ENCODE measurements around the gene MPDU1. TPM values are rescaled to one million over a fixed set of nuclear protein-coding genes. Genes with fewer than 3 reads are reported as not detected.

MPDU1 gene
- total and polyA plus RNA-seq, 2 of the 13 experiments (the other 11 are each of a cell fraction or from before 2014, with no cell fraction given) = 112 to 167 TPM

GRCh38 chr17:7629939-7630571 is 46.4 kb downstream of the MPDU1 start, which contains the start of gene SHBG (continued):
- TF ChIP-seq ZNF274 (CRISPR knock-in tag; IDR thresholded peaks at IDR 0.05) = peak; percentile 28; the same call in 1 of the 2 replicates
- no peak for TF ChIP-seq TBX2 (CRISPR knock-in tag; IDR thresholded peaks at IDR 0.05; ENCODE audit: borderline replicate concordance)
- peak; percentile 35; the same call in 1 of the 2 replicates for TF ChIP-seq FOXO1 (CRISPR knock-in tag; IDR thresholded peaks at IDR 0.05)
- peak; percentile 76; the same call in 1 of the 2 replicates for TF ChIP-seq MTA1 (CRISPR knock-in tag; IDR thresholded peaks at IDR 0.05; ENCODE audit: borderline replicate concordance)
- TF ChIP-seq CREM (IDR thresholded peaks at IDR 0.05) = peak; percentile 40; the same call in 1 of the 2 replicates
- no peak for TF ChIP-seq CREM (CRISPR knock-in tag; IDR thresholded peaks at IDR 0.05)
- peak; percentile 55; the same call in 1 of the 2 replicates for TF ChIP-seq ZFY (CRISPR knock-in tag; IDR thresholded peaks at IDR 0.05)
- TF ChIP-seq ZNF292 (CRISPR knock-in tag; IDR thresholded peaks at IDR 0.05; ENCODE audit: borderline replicate concordance, low read depth) = peak; percentile 47; the same call in 1 of the 2 replicates

DNA sequence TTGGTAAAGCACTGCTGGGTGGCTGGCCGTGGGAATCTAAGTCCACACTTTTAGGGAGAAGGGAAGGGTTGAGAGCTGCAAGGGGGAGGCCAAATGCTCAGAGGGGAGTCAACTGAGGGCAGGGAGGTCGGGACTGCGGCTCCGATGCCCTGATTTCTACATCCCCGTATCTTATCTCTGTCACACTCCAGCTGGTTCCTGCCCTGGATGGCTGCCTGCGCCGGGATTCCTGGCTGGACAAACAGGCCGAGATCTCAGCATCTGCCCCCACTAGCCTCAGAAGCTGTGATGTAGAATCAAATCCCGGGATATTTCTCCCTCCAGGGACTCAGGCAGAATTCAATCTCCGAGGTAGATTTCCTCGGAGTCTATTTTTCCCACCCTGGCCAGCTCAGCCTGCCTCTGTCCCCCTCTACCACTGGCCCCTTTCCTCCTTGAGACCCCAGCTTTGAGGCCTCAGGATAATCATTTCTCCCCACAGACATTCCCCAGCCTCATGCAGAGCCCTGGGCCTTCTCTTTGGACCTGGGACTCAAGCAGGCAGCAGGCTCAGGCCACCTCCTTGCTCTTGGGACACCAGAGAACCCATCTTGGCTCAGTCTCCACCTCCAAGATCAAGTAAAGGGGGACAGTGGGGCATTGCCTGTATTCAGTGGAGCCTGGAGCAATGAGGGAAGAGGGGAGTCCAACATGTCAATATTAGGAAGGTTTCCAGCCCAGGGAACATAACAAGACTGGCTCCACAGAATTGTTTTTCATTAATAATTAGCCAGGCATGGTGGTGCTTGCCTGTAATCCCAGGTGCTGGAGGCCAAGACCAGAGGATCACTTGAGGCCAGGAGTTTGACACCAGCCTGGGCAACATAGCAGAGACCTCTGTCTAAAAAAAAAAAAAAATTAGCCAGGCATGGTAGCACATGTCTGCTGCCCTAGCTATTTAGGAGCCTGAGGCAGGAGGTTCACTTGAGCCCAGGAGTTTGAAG is 48.0 kb downstream of the MPDU1 start:
- Histone ChIP-seq H3K4me2 (ENCODE audit: low read depth, low read length) (peak overlapping the region; percentile 86), H4K20me1 (ENCODE audit: insufficient read depth, low read length) (no peaks in the 10 kb centered on the region), H3K27me3 (ENCODE audit: control insufficient read depth in 1 of 2, insufficient read depth in 2 of 2, low read length in 2 of 2) (no peaks in the 10 kb centered on the region; a peak in 1 of 5 replicates), H3K4me1 (ENCODE audit: insufficient read depth, low read length) (peaks cover 56% of the 10 kb centered on the region), H3K9ac (ENCODE audit: insufficient read depth, low read depth, low read length) (peak overlapping the region; percentile 60; the same call in 1 of the 2 replicates), H3K27ac (ENCODE audit: extremely low read length, insufficient read depth, low read length) (peak overlapping the region; percentile 46), H3K36me3 (replicated peaks in 1 of 2; ENCODE audit: control insufficient read depth in 1 of 2, insufficient read depth in 2 of 2, low read length in 2 of 2) (no peaks in the 10 kb centered on the region), H3K4me3 (replicated peaks in 1 of 3; ENCODE audit: insufficient read depth in 1 of 3, low read depth in 2 of 3, low read length in 3 of 3) (peak overlapping the region; percentile 38 to 64 (median 39)), H3K9me3 (ENCODE audit: low read length) (no peaks in the 10 kb centered on the region), H3K79me2 (ENCODE audit: insufficient read depth, low read length) (peaks cover 8% of the 10 kb centered on the region), H2AFZ (ENCODE audit: low read length) (peak overlapping the region; percentile 81)
- FAIRE-seq (peak; percentile 40), ATAC-seq (peak; percentile 19), DNase-seq (ENCODE audit: low spot score) (peak; percentile 63)
- no TSS peak for BruUV-seq (replicated peaks)
- POLR2A ChIA-PET = interaction anchor here (0.8 to 4.4 kb wide), 7 partner anchors 16 to 58 kb away, joined by 3 to 56 read pairs (median 9); partner anchors contain the start of genes ATP1B2, CD68, FXR2 and MPDU1
- intact Hi-C loops (cut with micrococcal nuclease; ENCODE audit: unreplicated experiment) (loop anchor here (5.0 kb wide), 2 partner anchors 41 to 56 kb away; partner anchors contain the start of genes TP53 and WRAP53), in situ Hi-C loops (cut with HindIII; ENCODE audit: extremely low pct_ligation_motif_present, low pct_unique_long_range_greater_than_20kb) (loop anchor here (5.0 kb wide), 2 partner anchors 56 to 86 kb away; partner anchors contain the start of genes DNAH2, TP53 and WRAP53)
- WGBS (ENCODE audit: low lambda C conversion rate) = 0% methylated on average over 11 of the region's 11 CpGs
- CTCF ChIA-PET (ENCODE audit: low intra/inter-chr PET ratio, low total read pairs) = interaction anchor here (1.6 kb wide), 1 partner anchor 42 kb away, joined by 5 read pairs; no protein-coding TSS in a partner anchor
- TF ChIP-seq ZNF160 (CRISPR knock-in tag; IDR thresholded peaks at IDR 0.05) (no peak), DR1 (CRISPR knock-in tag; IDR thresholded peaks at IDR 0.05) (no peak), SSRP1 (CRISPR knock-in tag; IDR thresholded peaks at IDR 0.05) (no peak), PRPF4 (IDR thresholded peaks at IDR 0.05; ENCODE audit: low read depth, low read length, poor library complexity, severe bottlenecking) (no peak), SUZ12 (IDR thresholded peaks at IDR 0.05; ENCODE audit: low read depth, low read length) (no peak), POLR2AphosphoS5 (IDR thresholded peaks at IDR 0.05; ENCODE audit: low read depth, low read length) (no peak), ZNF441 (CRISPR knock-in tag; IDR thresholded peaks at IDR 0.05; ENCODE audit: borderline replicate concordance) (no peak), KLF6 (CRISPR knock-in tag; IDR thresholded peaks at IDR 0.05) (no peak), EED (CRISPR knock-in tag; IDR thresholded peaks at IDR 0.05) (no peak), SRY (CRISPR knock-in tag; IDR thresholded peaks at IDR 0.05) (0 out of 2 replicates have a peak, but pooled peaks have one; percentile 45), MTA3 (CRISPR knock-in tag; IDR thresholded peaks at IDR 0.05) (no peak), ZNF766 (CRISPR knock-in tag; IDR thresholded peaks at IDR 0.05; ENCODE audit: borderline replicate concordance) (no peak)
- TF ChIP-seq, protein P1, sequence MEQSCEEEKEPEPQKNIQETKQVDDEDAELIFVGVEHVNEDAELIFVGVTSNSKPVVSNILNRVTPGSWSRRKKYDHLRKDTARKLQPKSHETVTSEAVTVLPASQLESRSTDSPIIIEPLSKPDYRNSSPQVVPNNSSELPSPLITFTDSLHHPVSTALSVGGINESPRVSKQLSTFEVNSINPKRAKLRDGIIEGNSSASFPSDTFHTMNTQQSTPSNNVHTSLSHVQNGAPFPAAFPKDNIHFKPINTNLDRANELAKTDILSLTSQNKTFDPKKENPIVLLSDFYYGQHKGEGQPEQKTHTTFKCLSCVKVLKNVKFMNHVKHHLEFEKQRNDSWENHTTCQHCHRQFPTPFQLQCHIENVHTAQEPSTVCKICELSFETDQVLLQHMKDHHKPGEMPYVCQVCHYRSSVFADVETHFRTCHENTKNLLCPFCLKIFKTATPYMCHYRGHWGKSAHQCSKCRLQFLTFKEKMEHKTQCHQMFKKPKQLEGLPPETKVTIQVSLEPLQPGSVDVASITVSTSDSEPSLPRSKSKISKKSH (CRISPR knock-in tag; IDR thresholded peaks at IDR 0.05; ENCODE audit: borderline replicate concordance) = no peak

Measured in HepG2 (cell line).